ENCODE results near the gene PSME3.

The PSME3 gene

DNA sequence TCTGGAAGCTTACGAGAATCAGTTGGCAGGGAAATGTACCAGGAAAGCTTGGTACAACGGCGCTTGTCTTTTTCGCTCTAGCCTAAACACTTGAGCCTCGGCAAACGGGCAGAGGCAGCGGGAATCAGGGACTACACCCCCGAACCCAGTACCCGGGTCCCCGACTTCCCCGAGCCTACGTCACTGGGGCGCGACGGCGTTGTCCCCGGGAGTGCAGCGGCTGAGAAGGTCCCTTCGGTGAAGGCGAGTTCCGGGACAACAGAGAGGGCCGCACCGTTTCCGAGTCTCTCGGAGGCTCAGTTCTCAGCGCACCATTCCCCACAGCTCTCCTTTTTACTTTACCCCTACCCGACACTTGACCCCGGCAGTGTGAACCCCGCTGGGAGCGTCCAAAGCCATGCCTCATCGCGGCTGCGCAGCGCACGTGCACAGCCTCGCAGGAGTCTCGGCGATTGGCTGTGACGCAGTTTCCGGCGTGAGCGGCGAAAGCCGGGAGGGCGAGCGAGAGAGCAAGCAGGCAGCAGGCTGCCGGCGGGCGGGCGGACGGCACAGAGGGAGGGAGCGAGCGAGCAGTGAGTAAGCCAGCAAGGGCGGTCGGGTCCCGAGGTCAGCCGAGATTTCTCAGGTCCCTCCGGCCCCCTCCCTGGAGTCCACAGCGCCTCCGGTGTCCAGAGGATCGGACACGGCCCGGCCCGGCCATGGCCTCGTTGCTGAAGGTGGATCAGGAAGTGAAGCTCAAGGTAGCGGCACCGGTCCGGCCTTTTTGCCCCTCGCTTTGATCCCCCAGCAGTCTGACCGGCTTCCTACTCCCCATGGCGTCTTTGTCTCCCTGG is at the start of gene PSME3:
TSS of gene PSME3 (plus strand) at position 464 of the 833 bp plus-strand sequence. CDS start at position 699, 235 bp downstream.
- DNase-seq, result peak; percentile 84

DNA sequence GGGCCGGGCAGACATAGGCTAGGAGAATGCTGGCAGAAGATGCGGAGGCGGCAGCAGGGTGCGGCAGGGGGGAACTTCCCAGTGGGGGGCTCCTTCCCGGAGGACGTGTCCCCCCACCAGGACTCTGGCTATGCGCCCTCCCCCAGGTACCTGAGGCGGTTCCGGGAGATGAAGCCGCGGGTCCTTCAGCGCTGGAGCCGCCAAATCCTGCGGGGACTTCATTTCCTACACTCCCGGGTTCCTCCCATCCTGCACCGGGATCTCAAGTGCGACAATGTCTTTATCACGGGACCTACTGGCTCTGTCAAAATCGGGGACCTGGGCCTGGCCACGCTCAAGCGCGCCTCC is 49.4 kb upstream of the PSME3 start:
- DNase-seq, result no peak

DNA sequence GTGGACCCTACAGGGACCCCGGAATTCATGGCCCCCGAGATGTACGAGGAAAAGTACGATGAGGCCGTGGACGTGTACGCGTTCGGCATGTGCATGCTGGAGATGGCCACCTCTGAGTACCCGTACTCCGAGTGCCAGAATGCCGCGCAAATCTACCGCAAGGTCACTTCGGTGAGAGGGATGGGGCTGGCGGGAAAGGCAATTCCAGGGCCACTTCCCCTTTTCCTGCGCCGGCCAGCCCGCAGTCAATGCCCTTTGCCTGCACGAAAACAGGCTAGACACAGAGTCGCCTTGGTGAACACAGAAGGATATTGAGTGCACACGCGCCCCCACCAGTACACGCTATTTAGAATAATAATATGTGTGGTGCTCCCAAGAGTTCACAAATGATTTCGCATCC is 48.8 kb upstream of the PSME3 start:
- no peak for DNase-seq

DNA sequence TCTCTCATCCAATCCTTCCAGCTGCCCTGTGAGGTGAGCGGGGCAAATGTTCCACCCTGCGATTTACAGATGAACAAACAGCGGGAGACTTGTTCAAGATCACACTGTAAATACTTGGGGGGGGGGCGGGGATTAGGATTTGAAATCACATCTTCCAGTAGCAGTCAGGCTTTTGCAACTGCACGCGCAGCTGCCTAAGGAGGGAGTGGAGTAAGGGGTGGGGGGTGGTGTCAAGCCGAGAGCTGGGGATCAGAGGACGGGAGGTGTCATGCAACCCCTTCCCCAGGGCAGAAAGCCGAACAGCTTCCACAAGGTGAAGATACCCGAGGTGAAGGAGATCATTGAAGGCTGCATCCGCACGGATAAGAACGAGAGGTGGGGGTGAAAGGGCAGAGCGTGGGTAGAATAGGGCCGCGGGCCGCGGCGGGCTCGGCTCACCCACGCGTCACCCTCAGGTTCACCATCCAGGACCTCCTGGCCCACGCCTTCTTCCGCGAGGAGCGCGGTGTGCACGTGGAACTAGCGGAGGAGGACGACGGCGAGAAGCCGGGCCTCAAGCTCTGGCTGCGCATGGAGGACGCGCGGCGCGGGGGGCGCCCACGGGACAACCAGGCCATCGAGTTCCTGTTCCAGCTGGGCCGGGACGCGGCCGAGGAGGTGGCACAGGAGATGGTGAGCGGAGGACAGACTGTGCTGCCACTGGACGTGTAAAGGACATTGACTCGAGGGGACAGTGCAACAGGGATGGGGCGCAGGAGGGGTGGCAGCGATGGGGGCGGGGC is 48.2 kb upstream of the PSME3 start:
- no peak for DNase-seq

DNA sequence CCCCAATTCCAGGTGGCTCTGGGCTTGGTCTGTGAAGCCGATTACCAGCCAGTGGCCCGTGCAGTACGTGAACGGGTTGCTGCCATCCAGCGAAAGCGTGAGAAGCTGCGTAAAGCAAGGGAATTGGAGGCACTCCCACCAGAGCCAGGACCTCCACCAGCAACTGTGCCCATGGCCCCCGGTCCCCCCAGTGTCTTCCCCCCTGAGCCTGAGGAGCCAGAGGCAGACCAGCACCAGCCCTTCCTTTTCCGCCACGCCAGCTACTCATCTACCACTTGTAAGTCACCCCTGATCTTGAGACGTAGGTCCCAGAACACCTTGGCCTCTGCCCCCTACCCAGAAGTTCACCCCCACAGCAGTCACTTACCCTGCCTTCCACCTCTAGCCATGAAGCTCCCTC is 45.9 kb upstream of the PSME3 start:
- DNase-seq, result no peak

- no peak for DNase-seq
Observed at GRCh38 chr17:42791948-42792347, 41.2 kb upstream of the PSME3 start.

- no peak for DNase-seq
Observed at GRCh38 chr17:42792545-42792944, 40.7 kb upstream of the PSME3 start.

- DNase-seq, result no peak
Observed at GRCh38 chr17:42795061-42795460, 38.1 kb upstream of the PSME3 start.

DNA sequence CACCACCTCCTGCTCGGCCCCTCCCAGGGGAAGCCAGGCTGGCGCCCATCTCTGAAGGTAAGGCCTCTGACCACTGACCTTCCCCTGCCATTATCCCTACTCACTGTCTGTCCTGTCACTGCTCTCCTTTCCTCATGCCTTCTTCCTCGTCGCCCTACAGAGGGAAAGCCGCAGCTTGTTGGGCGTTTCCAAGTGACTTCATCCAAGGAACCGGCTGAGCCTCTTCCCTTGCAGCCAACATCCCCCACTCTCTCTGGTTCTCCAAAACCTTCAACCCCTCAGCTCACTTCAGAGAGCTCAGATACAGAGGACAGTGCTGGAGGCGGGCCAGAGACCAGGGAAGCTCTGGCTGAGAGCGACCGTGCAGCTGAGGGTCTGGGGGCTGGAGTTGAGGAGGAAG is 37.7 kb upstream of the PSME3 start:
- no peak for DNase-seq

- DNase-seq, result no peak
Observed at GRCh38 chr17:42796066-42796758, 37.0 kb upstream of the PSME3 start.

GRCh38 chr17:42797067-42798007 is 35.9 kb upstream of the PSME3 start:
- no peak for DNase-seq

DNA sequence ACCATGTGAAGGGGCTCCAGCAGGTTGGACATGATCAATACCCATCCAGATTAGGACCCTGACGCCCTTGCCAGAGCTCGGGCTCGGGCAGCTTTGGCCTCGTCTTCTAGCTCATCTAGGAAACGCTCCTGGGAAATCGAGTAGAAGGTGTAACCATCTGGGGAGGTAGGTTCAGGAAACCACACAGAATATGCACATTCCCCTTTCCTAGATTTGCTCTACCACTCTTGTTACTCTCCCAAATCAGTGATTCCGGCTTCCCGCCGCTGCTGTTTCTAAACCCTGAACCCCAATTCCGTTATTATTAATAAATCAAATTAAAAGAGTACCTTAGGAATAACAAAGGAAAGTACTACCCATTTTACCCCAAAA is 35.2 kb upstream of the PSME3 start:
- DNase-seq, result no peak

- peak; percentile 77 for DNase-seq
Observed at GRCh38 chr17:42798383-42799380, 34.5 kb upstream of the PSME3 start, which contains the start of the genes CNTD1 and COA3. Gene CNTD1, plus strand, starts transcription at chr17:42798861. Its CDS starts 207 bp downstream, at chr17:42799068. Gene COA3, minus strand, starts transcription at chr17:42798704. Its CDS starts 23 bp downstream, at chr17:42798681.

DNA sequence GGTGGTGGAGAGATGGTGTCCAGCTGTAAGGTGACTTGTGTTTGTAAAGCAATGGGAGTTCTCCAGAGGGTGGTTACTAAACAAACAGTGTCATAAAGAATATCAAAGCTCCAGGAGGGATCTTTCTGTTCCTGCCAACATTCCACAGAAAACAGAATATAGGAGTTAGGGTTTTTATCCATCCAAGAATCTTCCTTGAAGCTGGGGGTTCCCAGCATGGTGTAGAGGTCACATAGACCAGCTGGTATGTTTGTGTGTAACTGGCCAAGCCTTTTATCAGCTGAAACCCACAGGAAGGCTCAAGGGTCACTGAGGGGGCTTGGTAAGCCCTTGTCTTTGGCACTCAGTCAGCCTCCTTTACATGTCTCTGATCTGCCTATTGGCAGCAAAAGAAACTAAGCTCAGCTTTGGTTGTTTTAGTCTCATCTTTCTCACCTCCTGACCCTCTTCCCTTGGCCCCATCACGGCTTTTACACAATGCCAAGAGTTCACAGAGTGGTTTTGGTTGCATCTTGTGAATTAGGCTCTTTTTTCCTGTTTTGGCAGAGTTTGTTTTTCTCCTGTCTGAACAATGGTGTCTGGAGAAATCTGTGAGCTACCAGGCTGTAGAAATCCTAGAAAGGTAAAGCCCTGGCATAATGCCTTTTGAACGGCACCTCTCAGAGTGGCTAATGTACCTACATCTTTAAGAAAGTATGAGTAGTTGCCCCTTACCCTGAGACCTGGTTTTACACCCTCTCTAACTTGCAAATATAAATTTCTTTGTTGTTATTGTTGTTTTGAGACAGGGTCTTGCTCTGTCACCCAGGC is 29.9 kb upstream of the PSME3 start:
- DNase-seq, result no peak

DNA sequence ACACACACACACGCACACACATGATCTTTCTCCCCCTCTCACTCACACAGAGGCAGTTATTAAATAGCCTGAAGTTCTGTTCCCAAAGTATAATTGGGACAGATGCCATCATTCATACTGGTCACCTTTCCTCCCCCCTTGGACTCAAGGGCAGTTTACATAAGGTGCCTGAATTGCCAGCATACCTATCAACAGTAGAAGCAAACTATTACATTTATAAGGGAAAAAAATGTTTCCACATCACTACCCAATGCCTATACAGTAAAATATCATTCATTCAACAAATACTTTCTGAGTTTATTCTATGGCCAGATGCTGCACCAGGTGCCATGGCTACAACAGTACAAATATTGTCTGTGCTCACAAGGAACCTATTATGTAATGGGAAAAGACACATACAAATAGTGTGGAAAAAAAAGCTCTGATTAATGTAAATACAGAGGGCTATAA is 28.3 kb upstream of the PSME3 start:
- no peak for DNase-seq

- DNase-seq, result no peak
Observed at GRCh38 chr17:42806249-42806648, 26.9 kb upstream of the PSME3 start.

DNA sequence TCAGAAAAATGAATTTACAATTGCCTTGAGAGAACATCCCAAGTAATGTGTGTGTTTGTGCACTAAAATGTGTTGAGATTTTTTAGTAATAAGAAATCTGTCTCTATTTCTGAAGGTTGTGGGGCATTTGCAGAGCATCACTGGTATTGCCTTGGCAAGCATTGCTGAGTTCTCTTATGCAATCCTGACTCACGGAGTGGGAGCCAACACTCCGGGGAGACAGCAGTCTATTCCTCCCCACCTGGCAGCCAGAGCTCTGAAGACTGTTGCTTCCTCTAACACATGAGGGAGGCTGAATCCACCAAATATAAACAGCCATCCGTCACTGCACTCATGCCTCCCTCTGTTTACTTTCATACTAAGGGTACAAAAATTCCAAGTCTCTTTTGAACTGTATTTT is 23.9 kb upstream of the PSME3 start:
- DNase-seq, result no peak

DNA sequence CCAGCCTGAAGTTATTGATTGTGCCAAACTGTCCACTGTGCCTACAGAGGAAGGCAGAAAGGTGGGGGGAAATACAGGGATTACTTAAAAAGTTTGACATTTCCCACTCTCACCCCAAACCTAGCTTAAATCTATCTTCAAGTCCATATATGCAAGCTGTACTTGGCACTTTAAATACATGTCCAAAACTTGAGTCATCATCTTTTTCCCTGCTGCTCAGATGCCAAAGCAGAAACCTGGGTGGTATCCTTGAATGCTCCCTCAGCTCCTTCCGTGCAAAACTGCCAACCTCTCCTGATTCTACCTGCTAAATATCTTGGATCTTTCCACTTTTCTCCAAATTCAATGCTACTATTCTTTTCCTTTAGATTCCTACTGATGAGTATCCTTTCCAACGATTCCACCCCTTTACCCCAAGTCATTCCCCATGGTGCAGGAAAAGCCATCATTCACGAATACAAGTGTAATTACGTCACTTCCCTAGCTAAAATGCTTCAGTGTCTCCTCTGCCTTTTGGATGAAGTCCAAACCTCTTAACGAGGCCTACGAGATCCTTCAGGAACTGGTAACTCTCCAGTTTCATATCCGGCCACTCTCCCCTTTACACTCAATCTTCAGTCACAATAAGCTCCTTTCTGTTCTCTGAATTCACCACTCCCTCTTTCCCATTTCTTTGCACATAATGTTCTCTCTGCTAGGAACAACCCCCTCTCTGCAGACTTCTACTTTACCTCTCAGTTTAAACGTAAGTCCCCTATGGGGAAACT is 18.4 kb upstream of the PSME3 start:
- no peak for DNase-seq

- no peak for DNase-seq
Observed at GRCh38 chr17:42817866-42818265, 15.3 kb upstream of the PSME3 start.

Measured in NCI-H1092 (cell line).